Measurements from ENCODE around the gene LYPD3.

Gene LYPD3

GRCh38 chr19:43423779-43424178 lies 41.6 kb downstream of the LYPD3 start:
- Histone ChIP-seq H3K36me3 (ENCODE audit: control insufficient read depth, insufficient read depth, low read length) (no peaks in the 10 kb centered on the region), H3K4me1 (ENCODE audit: control insufficient read depth, insufficient read depth, low read length) (peaks cover 6% of the 10 kb centered on the region), H3K4me3 (ENCODE audit: low read depth, low read length) (no peak overlapping the region), H3K27me3 (ENCODE audit: control insufficient read depth, insufficient read depth, low read length) (no peaks in the 10 kb centered on the region), H3K9me3 (ENCODE audit: control insufficient read depth, insufficient read depth, low read length) (no peaks in the 10 kb centered on the region), H3K9ac (ENCODE audit: low read depth, low read length) (no peak overlapping the region)

- peaks cover 6% of the 10 kb centered on the region for H3K4me1 ChIP-seq (ENCODE audit: control insufficient read depth, insufficient read depth, low read length)
- no peaks in the 10 kb centered on the region for H3K27me3 ChIP-seq (ENCODE audit: control insufficient read depth, insufficient read depth, low read length)
- H3K9me3 ChIP-seq (ENCODE audit: control insufficient read depth, insufficient read depth, low read length), result no peaks in the 10 kb centered on the region
- H3K36me3 ChIP-seq (ENCODE audit: control insufficient read depth, insufficient read depth, low read length), result no peaks in the 10 kb centered on the region
- H3K4me3 ChIP-seq (ENCODE audit: low read depth, low read length), result no peak overlapping the region
- no peak overlapping the region for H3K9ac ChIP-seq (ENCODE audit: low read depth, low read length)
Measured at GRCh38 chr19:43422689-43423066, 42.7 kb downstream of the LYPD3 start.

- no peak overlapping the region for H3K4me3 ChIP-seq (ENCODE audit: low read depth, low read length)
- no peaks in the 10 kb centered on the region for H3K9me3 ChIP-seq (ENCODE audit: control insufficient read depth, insufficient read depth, low read length)
- H3K36me3 ChIP-seq (ENCODE audit: control insufficient read depth, insufficient read depth, low read length), result no peaks in the 10 kb centered on the region
- H3K4me1 ChIP-seq (ENCODE audit: control insufficient read depth, insufficient read depth, low read length), result peaks cover 6% of the 10 kb centered on the region
- no peaks in the 10 kb centered on the region for H3K27me3 ChIP-seq (ENCODE audit: control insufficient read depth, insufficient read depth, low read length)
- no peak overlapping the region for H3K9ac ChIP-seq (ENCODE audit: low read depth, low read length)
Measured at GRCh38 chr19:43422000-43422688, 43.3 kb downstream of the LYPD3 start.

GRCh38 chr19:43420954-43421353 lies 44.5 kb downstream of the LYPD3 start:
- Histone ChIP-seq H3K27me3 (ENCODE audit: control insufficient read depth, insufficient read depth, low read length) (no peaks in the 10 kb centered on the region), H3K4me1 (ENCODE audit: control insufficient read depth, insufficient read depth, low read length) (peaks cover 3% of the 10 kb centered on the region), H3K9me3 (ENCODE audit: control insufficient read depth, insufficient read depth, low read length) (no peaks in the 10 kb centered on the region), H3K36me3 (ENCODE audit: control insufficient read depth, insufficient read depth, low read length) (no peaks in the 10 kb centered on the region), H3K9ac (ENCODE audit: low read depth, low read length) (no peak overlapping the region), H3K4me3 (ENCODE audit: low read depth, low read length) (no peak overlapping the region)

- Histone ChIP-seq H3K27me3 (ENCODE audit: control insufficient read depth, insufficient read depth, low read length) (no peaks in the 10 kb centered on the region), H3K9me3 (ENCODE audit: control insufficient read depth, insufficient read depth, low read length) (no peaks in the 10 kb centered on the region), H3K4me3 (ENCODE audit: low read depth, low read length) (no peak overlapping the region), H3K4me1 (ENCODE audit: control insufficient read depth, insufficient read depth, low read length) (no peaks in the 10 kb centered on the region), H3K9ac (ENCODE audit: low read depth, low read length) (no peak overlapping the region), H3K36me3 (ENCODE audit: control insufficient read depth, insufficient read depth, low read length) (no peaks in the 10 kb centered on the region)
Measured at GRCh38 chr19:43416951-43417623, 48.3 kb downstream of the LYPD3 start.

GRCh38 chr19:43414554-43414953 lies 50.9 kb downstream of the LYPD3 start, which contains the start of gene TEX101:
Gene TEX101 (plus strand): TSS chr19:43414890. CDS start chr19:43415920, 1,030 bp downstream.
- H3K9me3 ChIP-seq (ENCODE audit: control insufficient read depth, insufficient read depth, low read length), result no peaks in the 10 kb centered on the region
- no peaks in the 10 kb centered on the region for H3K27me3 ChIP-seq (ENCODE audit: control insufficient read depth, insufficient read depth, low read length)
- no peaks in the 10 kb centered on the region for H3K36me3 ChIP-seq (ENCODE audit: control insufficient read depth, insufficient read depth, low read length)
- H3K4me3 ChIP-seq (ENCODE audit: low read depth, low read length), result no peak within 1 kb of the TSS
- H3K9ac ChIP-seq (ENCODE audit: low read depth, low read length), result no peak within 1 kb of the TSS
- H3K4me1 ChIP-seq (ENCODE audit: control insufficient read depth, insufficient read depth, low read length), result no peaks in the 10 kb centered on the region

GRCh38 chr19:43412441-43412840 lies 53.0 kb downstream of the LYPD3 start:
- H3K9me3 ChIP-seq (ENCODE audit: control insufficient read depth, insufficient read depth, low read length), result no peaks in the 10 kb centered on the region
- H3K27me3 ChIP-seq (ENCODE audit: control insufficient read depth, insufficient read depth, low read length), result peaks cover 1% of the 10 kb centered on the region
- no peaks in the 10 kb centered on the region for H3K36me3 ChIP-seq (ENCODE audit: control insufficient read depth, insufficient read depth, low read length)
- H3K9ac ChIP-seq (ENCODE audit: low read depth, low read length), result no peak overlapping the region
- H3K4me1 ChIP-seq (ENCODE audit: control insufficient read depth, insufficient read depth, low read length), result peaks cover 1% of the 10 kb centered on the region
- no peak overlapping the region for H3K4me3 ChIP-seq (ENCODE audit: low read depth, low read length)

Data from iPS-15b (cell line).